Measurements from ENCODE around the gene CCL1. TPM values are rescaled to one million over a fixed set of nuclear protein-coding genes. Genes with fewer than 3 reads are reported as not detected.
"Not testable (repeated sequence)": the region's sequence is repeated elsewhere in the genome, so short reads cannot be mapped to it uniquely, and the experiment has no call there.

Gene CCL1
- total and polyA plus RNA-seq, 2 experiments from 2014 or later, result not detected

DNA sequence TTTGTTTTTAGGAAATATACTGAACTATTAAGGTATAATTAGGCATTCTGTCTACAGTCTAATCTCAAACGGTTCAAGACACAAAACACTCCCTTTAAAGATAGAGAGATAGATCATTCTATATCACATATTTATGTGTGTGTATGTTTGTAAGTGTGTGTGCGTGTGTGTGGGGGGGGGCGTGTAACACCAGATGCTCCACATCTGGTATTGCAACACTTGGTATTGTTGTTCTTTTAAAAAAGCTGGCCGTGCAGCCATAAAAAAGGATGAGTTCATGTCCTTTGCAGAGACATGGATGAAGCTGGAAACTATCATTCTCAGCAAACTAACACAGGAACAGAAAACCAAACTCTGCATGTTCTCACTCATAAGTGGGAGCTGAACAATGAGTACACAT, 35.5 kb downstream of the CCL1 start:
- H3K36me3 Mint-ChIP-seq (ENCODE audit: low read depth); H3K9me3 Mint-ChIP-seq; H3K4me1 Mint-ChIP-seq; H3K27ac Mint-ChIP-seq; H3K9me2 ChIP-seq (ENCODE audit: insufficient read depth); H4K20me1 ChIP-seq (replicated peaks; ENCODE audit: insufficient read depth); H3F3A ChIP-seq (replicated peaks; ENCODE audit: low read depth); H2AFZ ChIP-seq; H3K27me3 Mint-ChIP-seq (ENCODE audit: insufficient read depth, low read depth, poor library complexity); ATAC-seq; H3K36me3 ChIP-seq (ENCODE audit: insufficient read depth); H3K4me3 ChIP-seq; H3K79me2 ChIP-seq (replicated peaks; ENCODE audit: insufficient read depth); H3K27ac ChIP-seq (ENCODE audit: low read depth); H3K4me3 Mint-ChIP-seq; DNase-seq (ENCODE audit: low spot score); H3K4me1 ChIP-seq (ENCODE audit: insufficient read depth); H3K4me2 ChIP-seq; H3K27me3 ChIP-seq (ENCODE audit: insufficient read depth): not testable (repeated sequence)

DNA sequence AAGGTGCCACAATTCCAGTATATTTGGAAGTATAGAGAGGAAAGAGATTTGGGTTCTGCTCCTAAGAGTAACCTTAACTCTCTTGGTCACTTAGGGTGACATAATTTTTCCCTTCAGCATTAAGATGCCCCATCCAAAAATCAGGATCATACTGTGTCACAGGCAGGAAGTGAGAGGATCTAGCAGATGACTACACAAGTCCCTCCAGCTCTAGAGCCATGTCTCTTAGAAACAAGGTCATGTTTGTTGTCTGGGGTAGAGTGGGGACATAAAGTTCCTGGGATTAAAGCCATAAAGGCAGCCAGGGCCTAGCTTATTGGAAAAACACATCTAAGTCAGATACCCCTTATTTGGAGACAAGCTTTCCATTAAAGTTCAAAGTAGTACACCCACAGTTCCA, 41.1 kb downstream of the CCL1 start:
- no peak overlapping the region for H3K27ac Mint-ChIP-seq
- no peak overlapping the region for H3K4me3 Mint-ChIP-seq
- no peaks in the 10 kb centered on the region for H3K27me3 ChIP-seq (ENCODE audit: insufficient read depth)
- H3K79me2 ChIP-seq (replicated peaks; ENCODE audit: insufficient read depth), result no peaks in the 10 kb centered on the region
- no peaks in the 10 kb centered on the region for H3F3A ChIP-seq (replicated peaks; ENCODE audit: low read depth)
- DNase-seq (ENCODE audit: low spot score) (no peak), ATAC-seq (no peak)
- H3K36me3 ChIP-seq (ENCODE audit: insufficient read depth), result no peaks in the 10 kb centered on the region
- H3K9me2 ChIP-seq (ENCODE audit: insufficient read depth), result peaks cover 16% of the 10 kb centered on the region; the same call in 1 of the 2 replicates
- no peaks in the 10 kb centered on the region; the same call in 2 of the 3 replicates for H3K9me3 Mint-ChIP-seq
- H3K4me2 ChIP-seq, result no peak overlapping the region
- H3K27ac ChIP-seq (ENCODE audit: low read depth), result no peak overlapping the region
- H3K27me3 Mint-ChIP-seq (ENCODE audit: insufficient read depth, low read depth, poor library complexity), result no peaks in the 10 kb centered on the region
- H2AFZ ChIP-seq, result no peak overlapping the region
- no peaks in the 10 kb centered on the region for H3K4me1 ChIP-seq (ENCODE audit: insufficient read depth)
- H3K36me3 Mint-ChIP-seq (ENCODE audit: low read depth), result no peaks in the 10 kb centered on the region
- H4K20me1 ChIP-seq (replicated peaks; ENCODE audit: insufficient read depth), result no peaks in the 10 kb centered on the region
- H3K4me1 Mint-ChIP-seq, result no peaks in the 10 kb centered on the region
- no peak overlapping the region for H3K4me3 ChIP-seq
- TF ChIP-seq ZNF114 (CRISPR knock-in tag; IDR thresholded peaks at IDR 0.05), result no peak
- no peak for TF ChIP-seq EZH2phosphoT487 (IDR thresholded peaks at IDR 0.05; ENCODE audit: unreplicated experiment)
- no peak for TF ChIP-seq CREB1 (CRISPR knock-in tag; IDR thresholded peaks at IDR 0.05; ENCODE audit: low read depth)
- TF ChIP-seq JUNB (IDR thresholded peaks at IDR 0.05; ENCODE audit: unreplicated experiment), result no peak
- TF ChIP-seq, protein P1, sequence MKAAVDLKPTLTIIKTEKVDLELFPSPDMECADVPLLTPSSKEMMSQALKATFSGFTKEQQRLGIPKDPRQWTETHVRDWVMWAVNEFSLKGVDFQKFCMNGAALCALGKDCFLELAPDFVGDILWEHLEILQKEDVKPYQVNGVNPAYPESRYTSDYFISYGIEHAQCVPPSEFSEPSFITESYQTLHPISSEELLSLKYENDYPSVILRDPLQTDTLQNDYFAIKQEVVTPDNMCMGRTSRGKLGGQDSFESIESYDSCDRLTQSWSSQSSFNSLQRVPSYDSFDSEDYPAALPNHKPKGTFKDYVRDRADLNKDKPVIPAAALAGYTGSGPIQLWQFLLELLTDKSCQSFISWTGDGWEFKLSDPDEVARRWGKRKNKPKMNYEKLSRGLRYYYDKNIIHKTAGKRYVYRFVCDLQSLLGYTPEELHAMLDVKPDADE (IDR thresholded peaks at IDR 0.05), result no peak
- no peak for TF ChIP-seq NANOG (IDR thresholded peaks at IDR 0.05; ENCODE audit: borderline replicate concordance)
- TF ChIP-seq, protein P2, sequence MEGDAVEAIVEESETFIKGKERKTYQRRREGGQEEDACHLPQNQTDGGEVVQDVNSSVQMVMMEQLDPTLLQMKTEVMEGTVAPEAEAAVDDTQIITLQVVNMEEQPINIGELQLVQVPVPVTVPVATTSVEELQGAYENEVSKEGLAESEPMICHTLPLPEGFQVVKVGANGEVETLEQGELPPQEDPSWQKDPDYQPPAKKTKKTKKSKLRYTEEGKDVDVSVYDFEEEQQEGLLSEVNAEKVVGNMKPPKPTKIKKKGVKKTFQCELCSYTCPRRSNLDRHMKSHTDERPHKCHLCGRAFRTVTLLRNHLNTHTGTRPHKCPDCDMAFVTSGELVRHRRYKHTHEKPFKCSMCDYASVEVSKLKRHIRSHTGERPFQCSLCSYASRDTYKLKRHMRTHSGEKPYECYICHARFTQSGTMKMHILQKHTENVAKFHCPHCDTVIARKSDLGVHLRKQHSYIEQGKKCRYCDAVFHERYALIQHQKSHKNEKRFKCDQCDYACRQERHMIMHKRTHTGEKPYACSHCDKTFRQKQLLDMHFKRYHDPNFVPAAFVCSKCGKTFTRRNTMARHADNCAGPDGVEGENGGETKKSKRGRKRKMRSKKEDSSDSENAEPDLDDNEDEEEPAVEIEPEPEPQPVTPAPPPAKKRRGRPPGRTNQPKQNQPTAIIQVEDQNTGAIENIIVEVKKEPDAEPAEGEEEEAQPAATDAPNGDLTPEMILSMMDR (conservative IDR thresholded peaks at IDR 0.05; ENCODE audit: low read depth in 2 of 2), result no peak
- TF ChIP-seq, protein P3, sequence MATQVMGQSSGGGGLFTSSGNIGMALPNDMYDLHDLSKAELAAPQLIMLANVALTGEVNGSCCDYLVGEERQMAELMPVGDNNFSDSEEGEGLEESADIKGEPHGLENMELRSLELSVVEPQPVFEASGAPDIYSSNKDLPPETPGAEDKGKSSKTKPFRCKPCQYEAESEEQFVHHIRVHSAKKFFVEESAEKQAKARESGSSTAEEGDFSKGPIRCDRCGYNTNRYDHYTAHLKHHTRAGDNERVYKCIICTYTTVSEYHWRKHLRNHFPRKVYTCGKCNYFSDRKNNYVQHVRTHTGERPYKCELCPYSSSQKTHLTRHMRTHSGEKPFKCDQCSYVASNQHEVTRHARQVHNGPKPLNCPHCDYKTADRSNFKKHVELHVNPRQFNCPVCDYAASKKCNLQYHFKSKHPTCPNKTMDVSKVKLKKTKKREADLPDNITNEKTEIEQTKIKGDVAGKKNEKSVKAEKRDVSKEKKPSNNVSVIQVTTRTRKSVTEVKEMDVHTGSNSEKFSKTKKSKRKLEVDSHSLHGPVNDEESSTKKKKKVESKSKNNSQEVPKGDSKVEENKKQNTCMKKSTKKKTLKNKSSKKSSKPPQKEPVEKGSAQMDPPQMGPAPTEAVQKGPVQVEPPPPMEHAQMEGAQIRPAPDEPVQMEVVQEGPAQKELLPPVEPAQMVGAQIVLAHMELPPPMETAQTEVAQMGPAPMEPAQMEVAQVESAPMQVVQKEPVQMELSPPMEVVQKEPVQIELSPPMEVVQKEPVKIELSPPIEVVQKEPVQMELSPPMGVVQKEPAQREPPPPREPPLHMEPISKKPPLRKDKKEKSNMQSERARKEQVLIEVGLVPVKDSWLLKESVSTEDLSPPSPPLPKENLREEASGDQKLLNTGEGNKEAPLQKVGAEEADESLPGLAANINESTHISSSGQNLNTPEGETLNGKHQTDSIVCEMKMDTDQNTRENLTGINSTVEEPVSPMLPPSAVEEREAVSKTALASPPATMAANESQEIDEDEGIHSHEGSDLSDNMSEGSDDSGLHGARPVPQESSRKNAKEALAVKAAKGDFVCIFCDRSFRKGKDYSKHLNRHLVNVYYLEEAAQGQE (IDR thresholded peaks at IDR 0.05; ENCODE audit: unreplicated experiment), result no peak
- TF ChIP-seq STAT1 (IDR thresholded peaks at IDR 0.05; ENCODE audit: unreplicated experiment), result no peak
- TF ChIP-seq EZH2 (IDR thresholded peaks at IDR 0.05; ENCODE audit: low read depth, unreplicated experiment), result no peak
- no peak for TF ChIP-seq ZNF331 (CRISPR knock-in tag; IDR thresholded peaks at IDR 0.05; ENCODE audit: low read depth)
